NCI-H2029 (cell line): ENCODE measurements around the gene INCENP.
"Not testable (repeated sequence)": the region's sequence is repeated elsewhere in the genome, so short reads cannot be mapped to it uniquely, and the experiment has no call there.

ENCODE experiments used
- DNase-seq: peaks from one replicate; lab custom pipeline; 2025; lab: John Stamatoyannopoulos, UW

Gene INCENP

DNA sequence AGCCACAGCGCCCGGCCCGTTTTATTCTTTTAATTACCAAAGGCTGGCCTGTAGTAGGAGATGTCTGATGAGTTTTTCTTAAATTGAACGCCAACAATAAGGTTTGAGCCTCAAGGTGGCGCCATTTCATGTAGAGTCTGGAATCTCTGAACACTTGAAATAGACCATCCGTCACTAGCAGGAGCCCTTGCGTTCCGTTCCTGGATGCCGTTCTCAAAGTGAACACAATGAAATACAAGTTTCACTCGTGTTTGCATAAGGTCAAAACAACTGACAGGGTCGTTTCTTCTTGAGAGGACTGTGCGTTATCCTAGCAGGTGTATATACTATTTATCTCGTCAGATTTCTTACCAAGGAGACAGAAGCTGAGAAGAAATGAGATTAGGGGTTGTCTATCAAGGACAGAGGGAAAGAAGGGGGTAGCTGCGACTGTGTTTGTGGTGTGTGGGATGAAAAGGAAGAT, 47.5 kb downstream of the INCENP start:
- peak; percentile 82 for DNase-seq

DNA sequence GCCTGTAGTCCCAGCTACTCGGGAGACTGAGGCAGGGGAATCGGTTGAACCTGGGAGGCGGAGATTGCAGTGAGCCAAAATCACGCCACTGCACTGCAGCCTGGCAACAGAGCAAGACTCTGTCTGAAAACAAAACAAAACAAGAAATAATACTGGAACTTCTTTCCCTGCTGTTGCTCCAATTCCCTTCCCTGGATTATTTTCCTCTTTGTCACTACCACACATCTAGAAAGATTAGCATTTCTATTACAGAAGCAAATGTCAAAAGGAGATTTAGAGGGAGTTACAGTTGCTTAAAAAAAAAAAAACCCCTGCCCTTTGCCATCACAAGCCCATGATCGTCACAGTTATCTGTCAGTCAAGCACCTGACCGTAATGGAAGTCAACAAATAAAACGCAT, 48.5 kb downstream of the INCENP start:
- no peak for DNase-seq

DNA sequence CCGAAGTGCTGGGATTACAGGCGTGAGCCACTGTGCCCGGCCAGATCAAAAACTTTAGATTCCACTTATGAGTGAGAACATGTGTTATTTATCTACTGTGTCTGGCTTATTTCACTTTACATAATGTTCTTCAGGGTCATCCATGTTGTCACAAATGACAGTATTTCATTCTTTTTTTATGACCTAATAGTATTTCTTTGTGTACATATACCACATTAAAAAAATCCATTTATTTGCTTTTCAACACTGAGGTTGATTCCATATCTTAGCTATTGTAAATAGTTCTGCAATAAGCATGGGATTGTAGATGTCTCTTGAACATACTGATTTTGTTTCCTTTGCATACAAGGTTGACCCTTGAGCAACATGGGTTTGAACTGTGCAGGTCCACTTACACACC, 53.0 kb downstream of the INCENP start:
- DNase-seq, result no peak

DNA sequence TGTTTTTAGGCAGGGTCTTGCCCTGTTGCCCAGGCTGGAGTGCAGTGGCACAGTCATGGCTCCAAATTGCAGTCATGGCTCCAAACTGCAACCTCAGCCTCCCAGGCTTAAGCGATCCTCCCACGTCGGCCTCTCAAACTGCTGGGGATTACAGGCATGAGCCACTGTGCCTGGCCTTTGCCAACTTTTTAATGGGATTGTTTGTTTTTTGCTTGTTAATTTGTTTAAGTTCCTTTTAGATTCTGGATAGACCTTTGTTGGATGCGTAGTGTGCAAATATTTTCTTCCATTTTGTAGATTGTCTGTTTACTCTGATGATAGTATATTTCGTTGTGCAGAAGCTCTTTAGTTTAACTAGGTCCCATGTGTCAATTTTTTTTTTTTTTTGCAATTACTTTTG, 56.2 kb downstream of the INCENP start:
- peak; percentile 47 for DNase-seq

DNA sequence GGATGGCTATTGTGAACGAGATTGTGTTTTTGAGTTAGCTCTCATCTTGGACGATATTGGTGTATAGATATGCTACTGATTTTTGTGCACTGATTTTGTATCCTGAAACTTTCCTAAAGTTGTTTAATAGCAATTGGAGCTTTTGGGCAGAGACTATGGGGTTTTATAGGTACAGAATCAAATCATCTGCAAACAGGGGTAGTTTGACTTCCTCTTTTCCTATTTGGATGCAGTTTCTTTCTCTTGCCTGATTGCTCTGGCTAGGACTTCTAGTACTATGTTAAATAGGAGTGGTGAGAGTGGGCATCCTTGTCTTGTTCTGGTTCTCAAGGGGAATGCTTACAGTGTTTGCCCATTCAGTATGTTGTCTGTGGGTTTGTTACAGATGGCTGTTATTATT, 57.3 kb downstream of the INCENP start:
- no peak for DNase-seq

DNA sequence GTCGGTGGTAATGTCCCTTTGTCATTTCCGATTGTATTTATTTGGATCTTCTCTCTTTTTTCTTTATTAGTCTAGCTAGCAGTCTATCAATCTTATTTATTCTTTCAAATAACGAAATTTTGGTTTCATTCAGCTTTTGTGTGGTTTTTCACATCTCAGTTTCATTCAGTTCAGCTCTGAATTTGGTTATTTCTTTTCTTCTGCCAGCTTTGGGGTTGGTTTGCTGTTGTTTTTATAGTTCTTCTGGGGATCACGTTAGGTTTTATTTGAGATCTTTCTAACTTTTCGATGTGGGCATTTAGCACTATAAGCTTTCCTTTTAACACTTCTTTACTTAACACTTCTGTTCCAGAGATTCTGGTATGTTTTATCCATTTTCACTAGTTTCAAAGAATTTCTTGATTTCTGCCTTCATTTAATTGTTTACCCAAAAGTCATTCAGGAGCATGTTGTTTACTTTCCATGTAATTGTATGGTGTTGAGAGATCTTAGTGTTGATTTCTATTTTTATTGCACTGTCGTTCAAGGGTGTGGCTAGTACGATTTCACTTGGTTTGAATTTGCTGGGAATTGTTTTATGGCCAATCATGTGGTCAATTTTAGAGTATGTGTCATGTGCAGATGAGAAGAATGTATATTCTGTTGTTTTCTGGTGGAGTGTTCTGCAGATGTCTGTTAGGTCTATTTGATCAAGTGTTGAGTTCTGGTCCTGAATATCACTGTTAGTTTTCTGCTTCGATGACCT, 58.5 kb downstream of the INCENP start:
- no peak for DNase-seq

DNA sequence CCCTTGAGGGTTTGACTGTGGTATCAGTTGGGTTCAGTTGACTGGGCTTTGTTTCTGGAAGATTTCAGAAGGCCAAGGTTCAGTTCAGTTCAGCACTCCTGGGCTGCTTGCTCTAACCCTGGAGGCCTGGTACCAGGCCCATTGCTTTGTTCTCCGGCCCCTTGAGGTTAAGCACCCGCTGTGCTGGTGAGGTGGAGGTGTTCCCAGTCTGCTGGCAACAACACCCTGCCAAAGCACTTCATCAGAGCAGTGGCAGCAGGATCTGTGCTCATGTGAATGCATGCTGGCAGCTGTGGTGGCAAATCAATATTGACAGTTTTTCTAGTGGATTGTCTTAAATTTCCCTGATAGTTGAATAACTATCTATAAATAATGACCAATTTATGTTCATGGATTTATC, 62.4 kb downstream of the INCENP start:
- peak; percentile 84 for DNase-seq

DNA sequence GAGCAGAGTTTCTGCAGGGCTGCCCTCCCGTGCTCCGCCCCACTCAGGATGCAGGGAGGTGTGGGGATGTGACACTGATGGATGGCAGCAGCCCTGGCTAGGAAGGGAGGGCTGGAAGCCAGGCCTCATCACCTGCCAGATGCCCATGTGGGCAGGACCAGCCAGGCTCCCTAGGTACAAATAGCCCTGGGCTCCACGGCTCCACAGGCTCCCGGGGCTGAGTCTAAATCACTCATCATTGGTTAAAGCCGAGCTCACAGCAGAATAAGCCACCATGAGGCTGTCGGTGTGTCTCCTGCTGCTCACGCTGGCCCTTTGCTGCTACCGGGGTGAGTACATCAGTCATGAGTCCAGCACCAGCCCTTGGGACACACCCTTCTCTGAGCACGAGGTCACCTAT, 66.2 kb downstream of the INCENP start, which contains the start of gene SCGB1D1:
Gene SCGB1D1 (plus strand): TSS at position 206 of the 400 bp plus-strand sequence. CDS start 69 bp downstream, at position 275.
- DNase-seq, result no peak

DNA sequence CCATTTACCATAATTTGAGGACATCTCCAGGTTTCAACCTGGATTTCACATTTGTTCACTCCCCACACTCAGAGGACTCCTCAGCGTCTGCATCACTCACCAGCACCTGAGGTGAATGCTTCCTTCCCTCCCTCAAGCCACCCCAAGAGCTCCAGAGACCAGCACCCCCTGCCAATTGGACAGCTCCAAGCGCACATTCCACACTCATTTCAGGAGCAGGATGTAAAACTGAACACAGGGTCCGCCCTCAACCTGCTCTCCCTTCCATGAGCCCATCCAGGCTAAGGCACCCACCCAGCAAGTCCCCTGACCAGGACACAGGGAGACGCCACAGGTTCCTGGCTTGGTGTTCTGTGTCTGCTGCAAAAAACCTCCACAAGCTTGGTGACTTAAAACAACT, 70.1 kb downstream of the INCENP start:
- no peak for DNase-seq

DNA sequence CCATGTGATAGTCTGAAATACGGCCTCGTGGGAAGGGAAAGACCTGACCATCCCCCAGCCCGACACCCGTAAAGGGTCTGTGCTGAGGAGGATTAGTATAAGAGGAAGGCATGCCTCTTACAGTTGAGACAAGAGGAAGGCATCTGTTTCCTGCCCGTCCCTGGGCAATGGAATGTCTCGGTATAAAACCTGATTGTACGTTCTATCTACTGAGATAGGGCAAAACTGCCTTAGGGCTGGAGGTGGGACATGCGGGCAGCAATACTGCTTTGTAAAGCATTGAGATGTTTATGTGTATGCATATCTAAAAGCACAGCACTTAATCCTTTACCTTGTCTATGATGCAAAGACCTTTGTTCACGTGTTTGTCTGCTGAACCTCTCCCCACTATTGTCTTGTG, 71.2 kb downstream of the INCENP start:
- DNase-seq, result not testable (repeated sequence)

DNA sequence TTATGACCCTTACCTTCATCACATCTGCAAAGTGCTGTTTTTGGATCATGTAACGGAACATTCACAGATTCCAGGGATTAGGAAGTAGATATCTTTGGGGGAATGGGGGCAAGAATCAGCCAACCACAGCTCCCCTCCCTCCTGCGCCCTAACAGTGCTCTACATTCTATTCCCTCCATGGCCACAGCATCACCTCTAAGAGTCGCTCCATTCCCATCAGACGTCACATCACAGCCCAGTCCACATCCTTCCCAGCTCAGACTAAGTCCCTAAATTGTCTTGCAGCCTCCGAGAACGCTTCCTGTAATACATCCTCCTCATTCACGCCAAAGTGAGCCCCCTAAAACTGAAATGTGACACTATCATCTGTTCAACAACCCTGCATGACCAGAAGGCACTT, 72.1 kb downstream of the INCENP start:
- no peak for DNase-seq

DNA sequence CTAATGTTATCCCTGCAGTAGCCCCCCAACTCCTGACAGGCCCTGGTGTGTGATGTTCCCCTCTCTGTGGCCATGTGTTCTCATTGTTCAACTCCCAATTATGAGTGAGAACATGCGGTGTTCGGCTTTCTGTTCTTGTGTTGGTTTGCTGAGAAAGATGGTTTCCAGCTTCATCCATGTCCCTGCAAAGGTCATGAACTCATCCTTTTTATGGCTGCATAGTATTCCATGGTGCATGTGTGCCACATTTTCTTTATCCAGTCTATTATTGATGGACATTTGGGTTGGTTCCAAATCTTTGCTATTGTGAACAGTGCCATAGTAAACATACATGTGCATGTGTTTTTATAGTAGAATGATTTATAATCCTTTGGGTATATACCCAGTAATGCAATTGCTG, 73.6 kb downstream of the INCENP start:
- DNase-seq, result not testable (repeated sequence)

DNA sequence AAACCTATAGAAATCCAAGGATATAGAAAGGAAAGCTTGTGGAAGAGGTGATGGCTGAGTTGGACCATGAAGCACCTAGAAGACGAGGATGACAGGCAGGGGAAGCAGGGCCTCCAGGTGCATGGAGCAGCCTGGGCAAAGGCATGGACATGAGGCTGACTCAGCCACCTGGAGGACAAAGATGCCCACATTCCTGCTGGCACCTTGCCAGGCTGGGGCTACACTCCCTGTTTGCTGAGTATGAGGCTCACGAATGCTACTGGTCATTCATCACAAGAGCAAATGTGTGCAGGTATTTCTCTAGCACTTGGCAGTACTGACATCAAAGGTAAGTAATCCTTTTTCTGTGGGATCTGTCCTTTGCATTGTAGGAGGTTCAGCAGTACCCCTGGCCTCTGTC, 77.6 kb downstream of the INCENP start:
- peak; percentile 16 for DNase-seq
